BE2C (cell line): ENCODE measurements around the gene ZNF384.
A peak's percentile ranks its signal among the peaks of the same experiment; 100 is the strongest.
"Not testable (repeated sequence)": the region's sequence is repeated elsewhere in the genome, so short reads cannot be mapped to it uniquely, and the experiment has no call there.

Experiments
- DNase-seq: peaks from one replicate; pipeline ENCODE4 v3.0.0-alpha.2; 2020
- H3K27me3 ChIP-seq: fragments of 250-450 bp; sonication (Bioruptor Pico); 2 replicates; pipeline ENCODE4 v1.5.1; 2020; ENCODE audit warnings: mild to moderate bottlenecking
- H3K36me3 ChIP-seq: fragments of 250-450 bp; sonication (Bioruptor Pico); 2 replicates; pipeline ENCODE4 v1.5.1; 2020; ENCODE audit warnings: mild to moderate bottlenecking
- H3K4me1 ChIP-seq: fragments of 250-450 bp; sonication (Bioruptor Pico); 2 replicates; pipeline ENCODE4 v1.5.1; 2020
- H3K4me3 ChIP-seq: 2 replicates; pipeline ENCODE4 v1.5.1; 2011; ENCODE audit warnings: low read depth, low read length
- H3K9me3 ChIP-seq: fragments of 250-450 bp; sonication (Bioruptor Pico); 2 replicates; pipeline ENCODE4 v1.5.1; 2020
- TF ChIP-seq, protein P1 (sequence below): IDR thresholded peaks from 2 replicates; pipeline ENCODE4 v1.5.1; 2012; ENCODE audit warnings: mild to moderate bottlenecking, low read depth, low read length

ZNF384 gene

GRCh38 chr12:6708960-6709394, 19.8 kb upstream of the ZNF384 start:
- Histone ChIP-seq H3K27me3 (no peaks in the 10 kb centered on the region), H3K9me3 (no peaks in the 10 kb centered on the region), H3K36me3 (no peaks in the 10 kb centered on the region), H3K4me1 (no peaks in the 10 kb centered on the region), H3K4me3 (no peak overlapping the region)
- TF ChIP-seq, protein P1, sequence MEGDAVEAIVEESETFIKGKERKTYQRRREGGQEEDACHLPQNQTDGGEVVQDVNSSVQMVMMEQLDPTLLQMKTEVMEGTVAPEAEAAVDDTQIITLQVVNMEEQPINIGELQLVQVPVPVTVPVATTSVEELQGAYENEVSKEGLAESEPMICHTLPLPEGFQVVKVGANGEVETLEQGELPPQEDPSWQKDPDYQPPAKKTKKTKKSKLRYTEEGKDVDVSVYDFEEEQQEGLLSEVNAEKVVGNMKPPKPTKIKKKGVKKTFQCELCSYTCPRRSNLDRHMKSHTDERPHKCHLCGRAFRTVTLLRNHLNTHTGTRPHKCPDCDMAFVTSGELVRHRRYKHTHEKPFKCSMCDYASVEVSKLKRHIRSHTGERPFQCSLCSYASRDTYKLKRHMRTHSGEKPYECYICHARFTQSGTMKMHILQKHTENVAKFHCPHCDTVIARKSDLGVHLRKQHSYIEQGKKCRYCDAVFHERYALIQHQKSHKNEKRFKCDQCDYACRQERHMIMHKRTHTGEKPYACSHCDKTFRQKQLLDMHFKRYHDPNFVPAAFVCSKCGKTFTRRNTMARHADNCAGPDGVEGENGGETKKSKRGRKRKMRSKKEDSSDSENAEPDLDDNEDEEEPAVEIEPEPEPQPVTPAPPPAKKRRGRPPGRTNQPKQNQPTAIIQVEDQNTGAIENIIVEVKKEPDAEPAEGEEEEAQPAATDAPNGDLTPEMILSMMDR = no peak
- no peak for DNase-seq

GRCh38 chr12:6708351-6708750, 19.2 kb upstream of the ZNF384 start:
- not testable (repeated sequence) for H3K4me3 ChIP-seq, H3K4me1 ChIP-seq, DNase-seq, H3K27me3 ChIP-seq, H3K9me3 ChIP-seq, H3K36me3 ChIP-seq

DNA sequence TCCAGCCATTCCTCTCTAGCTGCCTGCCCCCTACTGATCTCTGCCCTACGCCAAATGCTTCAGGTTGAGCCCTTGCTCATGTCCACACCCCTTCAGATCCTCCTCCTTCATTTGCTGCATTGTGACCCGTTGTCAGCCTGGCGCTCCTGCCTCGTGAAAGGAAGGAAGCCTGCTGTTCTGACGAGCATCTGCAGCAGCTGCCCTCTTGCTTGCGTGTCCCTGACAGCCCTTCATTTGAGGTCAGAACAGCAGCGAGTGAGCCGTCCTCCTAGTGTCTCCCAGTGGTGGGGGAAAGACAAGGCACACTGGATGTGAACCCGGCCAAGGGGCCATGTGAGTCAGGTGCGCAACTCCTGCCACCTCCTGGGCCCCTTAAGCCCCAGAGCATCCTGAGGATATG, 14.5 kb upstream of the ZNF384 start:
- Histone ChIP-seq H3K9me3 (no peaks in the 10 kb centered on the region), H3K4me3 (no peak overlapping the region), H3K27me3 (no peaks in the 10 kb centered on the region), H3K4me1 (no peaks in the 10 kb centered on the region), H3K36me3 (no peaks in the 10 kb centered on the region)
- peak; percentile 51 for DNase-seq
- TF ChIP-seq, protein P1 = peak; percentile 14; the same call in 1 of the 2 replicates

DNA sequence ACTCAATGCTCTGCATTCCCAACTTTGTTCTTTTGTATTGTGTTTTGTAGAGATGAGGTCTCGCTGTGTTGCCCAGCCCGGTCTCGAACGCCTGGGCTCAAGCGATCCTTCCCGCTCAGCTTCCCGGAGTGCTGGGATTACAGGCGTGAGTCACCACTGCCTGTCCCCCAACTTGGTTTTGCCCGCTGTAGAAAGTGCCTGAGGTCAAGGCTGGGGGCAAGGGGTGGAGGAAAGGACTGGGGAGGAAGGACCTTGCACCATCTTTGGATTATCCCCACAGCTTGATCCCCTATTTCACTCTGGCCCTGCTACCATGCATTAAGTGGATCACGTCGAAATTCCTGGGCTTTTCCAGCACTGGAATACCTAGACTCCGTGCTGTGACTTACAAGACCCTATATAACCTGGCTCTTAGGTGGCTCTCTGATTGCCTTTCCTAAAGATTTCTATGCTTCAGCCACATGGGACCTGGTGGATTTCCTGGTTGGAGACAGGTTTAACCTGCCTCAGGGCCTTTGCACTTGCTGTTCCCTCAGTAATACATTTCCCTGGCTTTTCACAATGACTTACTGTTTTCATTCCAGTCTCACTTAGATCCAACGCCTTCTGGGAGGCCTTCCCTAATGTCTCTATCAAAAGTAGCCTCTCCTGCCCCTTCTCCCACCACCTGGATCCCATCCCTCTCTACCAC, 12.0 kb upstream of the ZNF384 start:
- H3K27me3 ChIP-seq = no peaks in the 10 kb centered on the region
- H3K4me3 ChIP-seq = peak overlapping the region; percentile 67
- TF ChIP-seq, protein P1 = no peak
- no peaks in the 10 kb centered on the region for H3K4me1 ChIP-seq
- H3K36me3 ChIP-seq = no peaks in the 10 kb centered on the region
- DNase-seq = no peak
- H3K9me3 ChIP-seq = no peaks in the 10 kb centered on the region

DNA sequence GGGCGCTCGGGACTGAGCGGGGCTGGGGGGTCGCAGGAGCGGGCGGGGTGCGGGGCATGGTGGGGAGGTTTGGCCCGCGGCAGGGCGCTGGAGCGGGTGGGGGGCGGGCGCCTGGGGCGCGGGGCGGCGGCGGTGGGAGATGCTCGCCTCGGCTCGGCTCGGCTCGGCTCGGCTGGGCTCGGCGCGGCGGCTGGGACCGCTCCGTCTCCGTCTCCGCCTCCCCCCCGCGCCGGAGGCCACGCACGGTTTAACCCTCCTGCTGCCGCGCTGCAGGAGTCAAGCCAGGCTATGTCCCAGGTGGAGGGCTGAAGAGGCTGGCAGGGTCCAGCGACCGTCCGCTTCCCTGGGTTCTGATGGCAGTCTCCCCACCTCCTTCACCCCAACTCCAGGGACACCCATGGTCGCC, 11.5 kb upstream of the ZNF384 start, which contains the start of gene PIANP:
PIANP (minus strand) TSS at position 170 of the 406 bp plus-strand sequence. CDS start 2,754 bp downstream, outside the sequence.
- Histone ChIP-seq H3K9me3 (no peaks in the 10 kb centered on the region), H3K36me3 (no peaks in the 10 kb centered on the region), H3K4me3 (peak within 1 kb of the TSS; percentile 67), H3K4me1 (no peaks in the 10 kb centered on the region), H3K27me3 (no peaks in the 10 kb centered on the region)
- TF ChIP-seq, protein P1 = no peak
- peak; percentile 81 for DNase-seq

GRCh38 chr12:6699989-6700645, 10.9 kb upstream of the ZNF384 start:
- Histone ChIP-seq H3K27me3 (no peaks in the 10 kb centered on the region), H3K9me3 (no peaks in the 10 kb centered on the region), H3K36me3 (no peaks in the 10 kb centered on the region), H3K4me1 (no peaks in the 10 kb centered on the region), H3K4me3 (peak overlapping the region; percentile 67)
- peak; percentile 54 for DNase-seq
- TF ChIP-seq, protein P1 = no peak
